Measurements from ENCODE around the gene ZNF548. TPM values are rescaled to one million over a fixed set of nuclear protein-coding genes. Genes with fewer than 3 reads are reported as not detected.

The ZNF548 gene
- total RNA-seq, 4 donors from 2014 or later, result 18.8 to 30.9 (median 25.7) TPM

- no peak for TF ChIP-seq EP300 (IDR thresholded peaks at IDR 0.05)
- no peak for TF ChIP-seq POLR2AphosphoS5 (IDR thresholded peaks at IDR 0.05)
- no peak for TF ChIP-seq POLR2A (IDR thresholded peaks at IDR 0.05)
- TF ChIP-seq CTCF (IDR thresholded peaks at IDR 0.05), result no peak
- no peak overlapping the region for H3K27ac ChIP-seq
- H3K9me3 ChIP-seq, result peaks cover 13% of the 10 kb centered on the region
- peaks cover 17% of the 10 kb centered on the region for H3K4me1 ChIP-seq
- H3K36me3 ChIP-seq, result peaks cover 30% of the 10 kb centered on the region
- no peak for DNase-seq (ENCODE audit: low spot score in 2 of 2)
- WGBS, result 93% methylated on average over 9 of the region's 9 CpGs
- no peaks in the 10 kb centered on the region for H3K27me3 ChIP-seq
- H3K4me3 ChIP-seq, result no peak overlapping the region
Observed at GRCh38 chr19:57438925-57439324, 49.3 kb downstream of the ZNF548 start.

- H3K4me1 ChIP-seq, result no peaks in the 10 kb centered on the region
- H3K27ac ChIP-seq, result no peak overlapping the region
- no peak for DNase-seq (ENCODE audit: low spot score in 2 of 2)
- H3K36me3 ChIP-seq, result peaks cover 52% of the 10 kb centered on the region
- TF ChIP-seq CTCF (IDR thresholded peaks at IDR 0.05) (no peak), EP300 (IDR thresholded peaks at IDR 0.05) (no peak), POLR2A (IDR thresholded peaks at IDR 0.05) (no peak), POLR2AphosphoS5 (IDR thresholded peaks at IDR 0.05) (no peak)
- no peaks in the 10 kb centered on the region for H3K27me3 ChIP-seq
- H3K4me3 ChIP-seq, result no peak overlapping the region
- H3K9me3 ChIP-seq, result peaks cover 26% of the 10 kb centered on the region
- 84% methylated on average over 7 of the region's 7 CpGs for WGBS
Observed at GRCh38 chr19:57441979-57442752, 52.5 kb downstream of the ZNF548 start.

GRCh38 chr19:57443121-57443696 is 53.6 kb downstream of the ZNF548 start:
- Histone ChIP-seq H3K27me3 (no peaks in the 10 kb centered on the region), H3K4me1 (no peaks in the 10 kb centered on the region), H3K4me3 (no peak overlapping the region), H3K36me3 (peaks cover 49% of the 10 kb centered on the region), H3K9me3 (peaks cover 29% of the 10 kb centered on the region), H3K27ac (no peak overlapping the region)
- 77% methylated on average over 5 of the region's 5 CpGs for WGBS
- no peak for DNase-seq (ENCODE audit: low spot score in 2 of 2)
- no peak for TF ChIP-seq POLR2AphosphoS5 (IDR thresholded peaks at IDR 0.05)
- no peak for TF ChIP-seq CTCF (IDR thresholded peaks at IDR 0.05)
- no peak for TF ChIP-seq POLR2A (IDR thresholded peaks at IDR 0.05)
- no peak for TF ChIP-seq EP300 (IDR thresholded peaks at IDR 0.05)

- H3K4me1 ChIP-seq, result no peaks in the 10 kb centered on the region
- H3K9me3 ChIP-seq, result peaks cover 32% of the 10 kb centered on the region
- 97% methylated on average over 3 of the region's 3 CpGs for WGBS
- DNase-seq (ENCODE audit: low spot score in 2 of 2), result no peak
- no peaks in the 10 kb centered on the region for H3K27me3 ChIP-seq
- H3K27ac ChIP-seq, result no peak overlapping the region
- no peaks in the 10 kb centered on the region for H3K36me3 ChIP-seq
- H3K4me3 ChIP-seq, result no peak overlapping the region
- no peak for TF ChIP-seq EP300 (IDR thresholded peaks at IDR 0.05)
- no peak for TF ChIP-seq CTCF (IDR thresholded peaks at IDR 0.05)
- no peak for TF ChIP-seq POLR2A (IDR thresholded peaks at IDR 0.05)
- no peak for TF ChIP-seq POLR2AphosphoS5 (IDR thresholded peaks at IDR 0.05)
Observed at GRCh38 chr19:57452307-57452706, 62.7 kb downstream of the ZNF548 start.

Other genes with a start within 250 kb of the ZNF548 start
- not detected for gene ZIM3, start 244.7 kb upstream of the ZNF548 start, total RNA-seq
- gene DUXA, start 222.4 kb upstream of the ZNF548 start, total RNA-seq, result not detected
- 10 to 100 TPM; 35.4 to 50.2 (median 38.9) TPM for gene ZNF264, start 198.4 kb upstream of the ZNF548 start, total RNA-seq
- 1 to 10 TPM in 3 of 4 donors, not detected in 1; 1.1 to 3.1 (median 2.3) TPM for gene AURKC, start 158.8 kb upstream of the ZNF548 start, total RNA-seq
- 10 to 100 TPM; 18.0 to 24.6 (median 18.9) TPM for gene ZNF805, start 149.2 kb upstream of the ZNF548 start, total RNA-seq
- 100 to 1,000 TPM in 1 of 4 donors, 10 to 100 TPM in 3; 75.2 to 101 (median 78.6) TPM for gene ZNF460, start 109.4 kb upstream of the ZNF548 start, total RNA-seq
- 10 to 100 TPM in 3 of 4 donors, 1 to 10 TPM in 1; 9.8 to 15.8 (median 11.6) TPM for gene ZNF543, start 69.4 kb upstream of the ZNF548 start, total RNA-seq
- 10 to 100 TPM in 3 of 4 donors, 1 to 10 TPM in 1; 10.0 to 12.4 (median 11.3) TPM for gene ZNF304, start 38.6 kb upstream of the ZNF548 start, total RNA-seq
- gene TRAPPC2B, start 26.3 kb upstream of the ZNF548 start, total RNA-seq, result 10 to 100 TPM; 16.5 to 20.7 (median 19.9) TPM
- 1 to 10 TPM; 1.8 to 4.2 (median 2.7) TPM for gene ZNF547, start 26.3 kb upstream of the ZNF548 start, total RNA-seq
- gene ZNF17, start 21.3 kb downstream of the ZNF548 start, total RNA-seq, result 10 to 100 TPM; 10.2 to 23.8 (median 15.2) TPM
- gene ZNF749, start 45.5 kb downstream of the ZNF548 start, total RNA-seq, result 10 to 100 TPM in 3 of 4 donors, 1 to 10 TPM in 1; 8.3 to 15.5 (median 13.5) TPM
- 1 to 10 TPM in 3 of 4 donors, under 1 TPM in 1; 0.76 to 3.9 (median 1.2) TPM for gene VN1R1, start 67.3 kb downstream of the ZNF548 start, total RNA-seq
- 10 to 100 TPM in 2 of 4 donors, 1 to 10 TPM in 2; 6.1 to 15.0 (median 10.9) TPM for gene ZNF772, start 87.7 kb downstream of the ZNF548 start, total RNA-seq
- 10 to 100 TPM in 1 of 4 donors, 1 to 10 TPM in 3; 7.9 to 20.4 (median 8.9) TPM for gene ZNF419, start 97.9 kb downstream of the ZNF548 start, total RNA-seq
- 10 to 100 TPM; 10.5 to 24.1 (median 16.2) TPM for gene ZNF773, start 110.1 kb downstream of the ZNF548 start, total RNA-seq
- 1 to 10 TPM; 3.4 to 9.5 (median 4.9) TPM for gene ZNF549, start 137.5 kb downstream of the ZNF548 start, total RNA-seq
- gene ZNF550, start 170.0 kb downstream of the ZNF548 start, total RNA-seq, result 10 to 100 TPM in 2 of 4 donors, 1 to 10 TPM in 2; 6.6 to 21.9 (median 11.3) TPM
- 1 to 10 TPM; 5.3 to 8.7 (median 6.1) TPM for gene ZNF416, start 189.1 kb downstream of the ZNF548 start, total RNA-seq
- 1 to 10 TPM; 3.0 to 5.7 (median 4.1) TPM for gene ZIK1, start 194.3 kb downstream of the ZNF548 start, total RNA-seq
- 1 to 10 TPM; 4.7 to 9.7 (median 7.2) TPM for gene ZNF530, start 210.0 kb downstream of the ZNF548 start, total RNA-seq
- gene ZNF134, start 224.4 kb downstream of the ZNF548 start, total RNA-seq, result 10 to 100 TPM; 15.8 to 35.0 (median 21.5) TPM
- gene ZNF211, start 243.3 kb downstream of the ZNF548 start, total RNA-seq, result 10 to 100 TPM in 3 of 4 donors, 1 to 10 TPM in 1; 7.5 to 21.3 (median 14.1) TPM

All from suprapubic skin (tissue), 4 donors.